HL-60 (cell line): Measurements from ENCODE around the gene DGKI.

Experiments used
- CTCF ChIP-seq: IDR thresholded peaks from one replicate; pipeline ENCODE4 v1.5.1; 2011; ENCODE audit warnings: low read length, control low read depth, inconsistent platforms; ENCODE audit not compliant: insufficient read depth
- GABPA ChIP-seq: IDR thresholded peaks from 2 replicates; pipeline ENCODE4 v1.6.1; 2012; ENCODE audit warnings: low read depth
- POLR2AphosphoS5 ChIP-seq: IDR thresholded peaks from 2 replicates; pipeline ENCODE4 v1.6.1; 2012; ENCODE audit warnings: low read depth
- REST ChIP-seq: IDR thresholded peaks from 2 replicates; pipeline ENCODE4 v1.6.1; 2012; ENCODE audit warnings: low read depth; ENCODE audit not compliant: insufficient replicate concordance
- SPI1 ChIP-seq: IDR thresholded peaks from 2 replicates; pipeline ENCODE4 v1.6.1; 2012; ENCODE audit warnings: low read depth, mild to moderate bottlenecking, borderline replicate concordance

- no peak for TF ChIP-seq CTCF
- TF ChIP-seq POLR2AphosphoS5: no peak
- TF ChIP-seq SPI1: no peak
- no peak for TF ChIP-seq GABPA
- TF ChIP-seq REST: no peak
Observed at GRCh38 chr7:137703291-137704010, 143.3 kb downstream of the DGKI start.
